HG03097 (cell line): ENCODE data around the gene SMARCD2.
"Not testable (repeated sequence)": the region's sequence is repeated elsewhere in the genome, so short reads cannot be mapped to it uniquely, and the experiment has no call there.

Experiments
- ATAC-seq: cut with Tn5 transposase; IDR thresholded peaks from one replicate; pipeline ENCODE4 v1.9.1; 2021; ENCODE audit not compliant: unreplicated experiment, low FRiP score

The SMARCD2 gene

DNA sequence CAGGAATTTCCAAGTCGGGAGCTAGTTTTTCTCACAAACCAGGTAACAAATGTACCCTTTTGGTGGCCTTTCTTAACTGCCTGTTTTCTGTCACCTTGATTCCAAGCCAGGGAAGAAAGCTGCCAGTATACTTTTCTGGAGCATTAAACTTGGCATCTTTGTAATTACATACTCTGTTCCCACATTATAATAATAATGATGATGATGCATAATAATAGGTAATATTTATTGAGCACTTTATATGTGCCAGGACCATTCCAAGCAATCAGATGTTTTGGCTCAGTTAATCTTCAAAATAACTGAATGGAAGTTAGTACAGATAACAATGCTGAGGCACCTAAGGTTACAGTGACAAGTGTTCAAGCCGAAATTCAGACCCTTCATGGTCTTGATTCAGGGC, 26.4 kb downstream of the SMARCD2 start:
- ATAC-seq: no peak

DNA sequence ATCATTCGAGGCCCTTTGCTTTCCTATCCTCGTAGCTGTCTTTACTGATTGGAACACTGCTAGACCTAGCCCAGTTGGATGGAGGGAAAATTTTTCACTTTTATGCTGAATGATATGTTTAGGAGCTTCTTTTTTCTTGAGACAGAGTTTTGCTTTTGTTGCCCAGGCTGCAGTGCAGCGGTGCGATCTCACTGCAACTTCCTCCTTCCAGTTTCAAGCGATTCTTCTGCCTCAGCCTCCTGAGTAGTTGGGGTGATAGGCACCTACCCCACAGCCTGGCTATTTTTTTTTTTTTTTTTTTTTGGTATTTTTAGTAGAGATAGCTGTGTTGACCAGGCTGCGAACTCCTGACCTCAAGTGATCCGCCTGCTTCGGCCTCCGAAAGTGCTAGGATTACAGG, 32.5 kb downstream of the SMARCD2 start:
- no peak for ATAC-seq

GRCh38 chr17:63805591-63805990, 36.9 kb downstream of the SMARCD2 start:
- no peak for ATAC-seq

DNA sequence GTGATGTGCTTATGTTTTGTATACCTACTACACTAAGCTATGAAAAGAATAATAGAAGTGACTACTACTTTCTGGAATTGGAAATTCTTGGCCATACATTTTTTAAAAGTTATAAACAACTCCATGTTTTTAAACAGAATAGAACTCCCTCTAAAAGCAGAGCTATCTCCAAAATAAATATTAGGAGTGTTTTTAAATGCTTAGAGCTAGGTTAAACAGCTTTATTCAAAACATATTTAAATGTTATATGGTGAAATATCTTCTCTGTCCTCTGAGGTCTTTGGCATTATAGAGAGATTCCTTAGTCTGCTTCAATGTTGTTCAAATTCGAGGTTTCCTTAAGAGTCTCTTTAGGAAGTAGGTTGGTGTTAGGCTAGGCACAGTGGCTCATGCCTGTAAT, 38.2 kb downstream of the SMARCD2 start:
- ATAC-seq: no peak

GRCh38 chr17:63800783-63801182, 41.7 kb downstream of the SMARCD2 start:
- ATAC-seq: no peak

- ATAC-seq: no peak
Measured at GRCh38 chr17:63798572-63799106, 43.8 kb downstream of the SMARCD2 start.

GRCh38 chr17:63796375-63796774, 46.1 kb downstream of the SMARCD2 start:
- not testable (repeated sequence) for ATAC-seq

GRCh38 chr17:63792055-63792729, 50.3 kb downstream of the SMARCD2 start:
- no peak for ATAC-seq

DNA sequence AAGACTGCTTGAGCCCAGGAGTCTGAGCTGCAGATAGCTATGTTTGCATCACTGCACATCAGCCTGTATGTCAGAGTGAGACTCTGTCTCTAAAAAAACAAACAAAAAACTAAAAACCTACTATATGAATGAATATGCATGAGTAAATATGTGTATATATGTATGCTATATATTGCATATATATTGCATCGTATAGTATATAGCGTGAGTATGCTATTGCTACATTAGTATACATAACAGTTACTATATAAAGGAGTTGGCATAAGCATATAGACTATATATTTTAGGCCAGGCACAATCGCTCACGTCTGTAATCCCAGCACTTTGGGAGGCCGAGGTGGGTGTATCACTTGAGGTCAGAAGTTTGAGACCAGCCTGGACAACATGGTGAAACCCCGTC, 52.4 kb downstream of the SMARCD2 start:
- ATAC-seq: no peak

- no peak for ATAC-seq
Measured at GRCh38 chr17:63786971-63787711, 55.3 kb downstream of the SMARCD2 start.

DNA sequence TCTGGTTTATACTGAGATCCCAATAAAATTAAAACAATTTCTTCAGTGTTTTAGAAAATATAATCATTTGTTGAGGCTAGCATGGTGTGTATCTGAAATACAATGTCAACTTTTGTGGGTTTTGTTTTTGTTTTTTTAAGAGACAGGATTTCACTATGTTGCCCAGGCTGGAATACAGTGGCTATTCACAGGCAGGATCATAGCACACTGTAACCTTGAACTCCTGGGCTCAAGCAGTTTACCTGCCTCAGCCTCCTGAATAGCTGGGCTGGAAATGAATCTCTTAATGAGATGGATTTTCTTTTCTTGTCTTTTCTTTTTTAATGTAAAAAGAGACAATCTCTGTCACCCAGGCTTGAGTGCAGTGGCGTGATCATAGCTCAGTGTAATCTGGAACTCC, 56.4 kb downstream of the SMARCD2 start:
- ATAC-seq: no peak

DNA sequence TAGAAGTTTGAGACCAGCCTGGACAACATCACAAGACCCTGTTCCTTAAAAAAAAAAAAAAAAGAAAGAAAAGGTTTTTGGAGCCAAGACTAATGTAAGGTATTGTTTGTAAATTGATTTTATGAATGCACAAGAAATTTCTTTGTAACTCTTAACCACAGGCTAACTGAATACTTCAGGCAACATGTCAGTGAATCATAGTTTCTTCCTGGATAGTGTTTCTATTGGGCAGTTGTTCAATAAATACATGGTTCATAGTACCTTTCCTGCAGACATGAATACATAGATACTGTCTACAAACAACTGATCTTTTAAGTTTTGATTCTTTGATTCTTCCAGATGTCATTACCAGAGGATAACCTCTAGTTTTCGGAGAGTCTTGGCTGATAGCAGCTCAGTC, 56.9 kb downstream of the SMARCD2 start:
- no peak for ATAC-seq

DNA sequence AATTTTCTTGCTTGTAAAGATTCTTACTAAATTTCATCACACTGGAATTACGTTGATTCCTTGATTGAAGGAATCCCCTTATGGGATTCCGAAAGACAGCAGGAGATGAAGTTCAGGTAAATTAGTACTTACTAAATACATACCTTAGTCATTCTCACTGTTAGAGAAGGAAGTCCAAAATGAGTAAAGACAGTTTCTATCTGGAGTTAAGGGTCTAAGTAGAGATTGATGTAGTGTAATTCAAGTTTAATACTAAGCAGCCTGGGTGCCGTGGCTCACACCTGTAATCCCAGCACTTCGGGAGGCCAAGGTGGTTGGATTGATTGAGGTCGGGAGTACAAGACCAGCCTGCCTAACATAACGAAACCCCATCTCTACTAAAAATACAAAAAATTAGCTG, 59.0 kb downstream of the SMARCD2 start:
- no peak for ATAC-seq
